Measurements from ENCODE around the gene AEN.
"Not testable (repeated sequence)": the region's sequence is repeated elsewhere in the genome, so short reads cannot be mapped to it uniquely, and the experiment has no call there.

AEN gene

GRCh38 chr15:88634449-88634848 is 13.3 kb downstream of the AEN start:
- DNase-seq, result no peak

- no peak for DNase-seq
These were observed 14.2 kb downstream of the AEN start for GRCh38 chr15:88635318-88635717.

- DNase-seq, result no peak
These were observed 14.9 kb downstream of the AEN start for GRCh38 chr15:88636050-88636449.

- no peak for DNase-seq
These were observed 15.5 kb downstream of the AEN start for GRCh38 chr15:88636654-88637053.

GRCh38 chr15:88637436-88637835 is 16.3 kb downstream of the AEN start:
- DNase-seq, result no peak

- no peak for DNase-seq
These were observed 16.9 kb downstream of the AEN start for GRCh38 chr15:88637841-88638625.

GRCh38 chr15:88638626-88639372 is 17.7 kb downstream of the AEN start, which contains the start of gene ISG20:
Gene ISG20, plus strand, starts transcription at chr15:88639016. Its CDS starts 351 bp downstream, at chr15:88639367.
- DNase-seq, result peak; percentile 67

GRCh38 chr15:88641959-88642452 is 20.9 kb downstream of the AEN start:
- no peak for DNase-seq

- not testable (repeated sequence) for DNase-seq
These were observed 21.4 kb downstream of the AEN start for GRCh38 chr15:88642514-88642913.

- DNase-seq, result no peak
These were observed 23.6 kb downstream of the AEN start for GRCh38 chr15:88644741-88645140.

GRCh38 chr15:88645171-88646087 is 24.3 kb downstream of the AEN start:
- no peak for DNase-seq

GRCh38 chr15:88646088-88646405 is 24.9 kb downstream of the AEN start:
- DNase-seq, result no peak

GRCh38 chr15:88646951-88647350 is 25.8 kb downstream of the AEN start:
- no peak for DNase-seq

GRCh38 chr15:88647351-88648105 is 26.4 kb downstream of the AEN start:
- no peak for DNase-seq

GRCh38 chr15:88648357-88649214 is 27.4 kb downstream of the AEN start:
- no peak for DNase-seq

GRCh38 chr15:88649286-88649733 is 28.2 kb downstream of the AEN start:
- no peak for DNase-seq

GRCh38 chr15:88649753-88650551 is 28.8 kb downstream of the AEN start:
- no peak for DNase-seq

GRCh38 chr15:88650556-88650955 is 29.4 kb downstream of the AEN start:
- DNase-seq, result no peak

- DNase-seq, result no peak
These were observed 30.1 kb downstream of the AEN start for GRCh38 chr15:88651136-88651732.

- DNase-seq, result no peak
These were observed 30.8 kb downstream of the AEN start for GRCh38 chr15:88651971-88652370.

Measured in NCI-H2171 (cell line).